Measurements from ENCODE around the gene OARD1.
"Not testable (repeated sequence)": the region's sequence is repeated elsewhere in the genome, so short reads cannot be mapped to it uniquely, and the experiment has no call there.

The OARD1 gene

GRCh38 chr6:41025966-41026530 lies 46.1 kb downstream of the OARD1 start:
- DNase-seq, result no peak

GRCh38 chr6:41023114-41023513 lies 49.0 kb downstream of the OARD1 start:
- no peak for DNase-seq

DNA sequence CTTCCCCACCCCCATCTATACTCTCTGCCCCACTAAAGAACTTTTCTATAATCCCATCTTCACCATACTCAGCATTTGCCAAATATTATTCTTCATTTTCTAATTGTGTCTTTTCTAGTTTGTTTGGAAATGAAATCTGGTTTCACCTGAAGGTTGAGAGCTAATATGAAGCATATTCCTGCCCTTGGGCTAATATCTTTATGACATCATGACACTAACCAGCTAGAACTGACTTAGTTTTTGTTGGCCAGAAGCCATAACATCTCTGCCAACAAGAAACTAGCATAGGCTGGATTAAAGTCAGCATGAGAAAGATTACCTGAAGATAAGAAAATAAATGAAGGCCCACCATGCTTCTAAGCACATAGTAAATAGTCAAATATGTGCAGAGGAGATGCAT lies 49.9 kb downstream of the OARD1 start:
- no peak for DNase-seq

DNA sequence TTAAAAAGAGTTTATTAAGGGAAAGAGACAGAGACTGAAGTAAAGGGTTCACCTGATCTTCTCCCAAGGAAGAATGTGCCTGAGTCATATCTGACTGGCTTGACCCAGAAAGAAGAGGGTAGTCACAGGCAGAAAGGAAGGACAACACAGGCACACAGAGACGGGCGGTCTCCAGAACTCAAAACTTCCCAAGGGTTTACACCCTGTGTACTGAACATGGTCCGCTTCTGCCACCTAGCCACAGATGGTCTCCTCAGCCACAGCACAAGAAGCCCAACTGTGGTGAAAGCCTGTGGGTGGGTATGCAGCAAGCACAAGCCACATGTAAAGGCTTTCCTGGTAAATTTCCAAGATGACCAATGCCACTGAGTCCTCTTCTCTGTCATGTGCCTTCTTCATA lies 50.3 kb downstream of the OARD1 start:
- DNase-seq, result no peak

DNA sequence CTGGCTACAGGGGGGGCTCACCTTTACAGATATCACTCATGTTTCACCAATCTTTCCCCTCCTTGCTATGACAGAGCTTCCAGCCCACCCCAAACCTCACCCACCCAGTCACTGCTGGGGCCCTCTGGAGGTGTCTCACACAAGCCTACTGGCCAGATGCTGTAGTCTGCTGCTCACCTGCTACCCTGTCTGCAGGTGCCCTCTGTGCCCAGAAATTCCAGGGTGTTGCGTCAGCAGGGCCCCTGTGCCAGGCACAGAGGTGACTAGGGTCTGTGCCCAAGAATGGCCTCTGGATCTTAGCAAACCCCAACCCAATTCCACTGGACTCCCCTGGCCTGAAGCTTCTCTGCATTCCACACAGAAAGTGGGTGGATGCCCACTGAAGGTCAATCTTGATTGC lies 54.5 kb downstream of the OARD1 start:
- DNase-seq, result no peak

DNA sequence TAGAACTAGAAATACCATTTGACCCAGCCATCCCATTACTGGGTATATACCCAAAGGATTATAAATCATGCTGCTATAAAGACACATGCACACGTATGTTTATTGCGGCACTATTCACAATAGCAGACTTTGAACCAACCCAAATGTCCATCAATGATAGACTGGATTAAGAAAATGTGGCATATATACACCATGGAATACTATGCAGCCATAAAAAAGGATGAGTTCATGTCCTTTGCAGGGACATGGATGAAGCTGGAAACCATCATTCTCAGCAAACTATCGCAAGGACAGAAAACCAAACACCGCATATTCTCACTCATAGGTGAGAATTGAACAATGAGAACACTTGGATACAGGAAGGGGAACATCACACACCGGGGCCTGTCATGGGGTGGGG lies 56.3 kb downstream of the OARD1 start:
- DNase-seq, result not testable (repeated sequence)

DNA sequence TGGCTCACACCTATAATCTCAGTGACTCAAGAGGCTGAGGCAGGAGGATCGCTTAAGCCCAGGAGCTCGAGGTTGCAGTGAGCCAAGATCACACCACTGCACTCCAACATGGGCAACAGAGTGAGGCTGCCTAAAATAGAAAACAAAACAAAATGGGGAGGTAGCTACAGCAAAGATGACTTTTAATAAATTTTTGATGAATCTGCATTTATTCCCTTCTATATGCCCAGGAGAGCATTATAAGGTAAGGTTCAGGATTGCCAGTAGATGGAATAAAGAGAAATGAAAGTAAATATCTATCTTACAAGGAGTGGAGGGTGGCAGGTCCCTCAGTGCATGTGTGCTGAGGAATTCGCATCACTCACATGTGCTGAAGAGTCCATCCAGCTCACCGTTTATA lies 57.4 kb downstream of the OARD1 start:
- no peak for DNase-seq
